Liver (tissue), 9 donors: ENCODE data around the gene RABAC1. TPM values are rescaled to one million over a fixed set of nuclear protein-coding genes. Genes with fewer than 3 reads are reported as not detected.

ENCODE experiments used
- DNase-seq: peaks from one replicate; pipeline ENCODE4 v3.0.0-alpha.2; 2017; ENCODE audit warnings: low spot score
- H3K27ac ChIP-seq, 2 donors: one replicate each; pipeline ENCODE4 v1.7.0; 2013; ENCODE audit warnings: inconsistent platforms in 2 of 2, low read length in 2 of 2, control low read depth in 1 of 2, low read depth in 1 of 2, mild to moderate bottlenecking in 1 of 2
- H3K27me3 ChIP-seq, 4 donors: one replicate each; pipeline versions ENCODE4 v1.6.1 to v1.7.0; 2013; ENCODE audit warnings: low read length in 3 of 4, inconsistent platforms in 1 of 4, mild to moderate bottlenecking in 1 of 4, moderate library complexity in 1 of 4; ENCODE audit not compliant: control insufficient read depth in 4 of 4, insufficient read depth in 4 of 4
- H3K36me3 ChIP-seq, 4 donors: one replicate each; pipeline versions ENCODE4 v1.6.1 to v1.7.0; 2013; ENCODE audit warnings: low read length in 3 of 4, mild to moderate bottlenecking in 3 of 4, low read depth in 1 of 4, moderate library complexity in 1 of 4; ENCODE audit not compliant: control insufficient read depth in 4 of 4, insufficient read depth in 3 of 4
- H3K4me1 ChIP-seq, 4 donors: one replicate each; pipeline versions ENCODE4 v1.6.1 to v1.7.0; 2013; ENCODE audit warnings: low read length in 3 of 4, mild to moderate bottlenecking in 3 of 4, moderate library complexity in 1 of 4; ENCODE audit not compliant: control insufficient read depth in 4 of 4, insufficient read depth in 4 of 4
- H3K4me3 ChIP-seq, 3 donors: one replicate each; pipeline versions ENCODE4 v1.6.1 to v1.7.0; 2013; ENCODE audit warnings: low read length in 3 of 3, control low read depth in 1 of 3, low read depth in 1 of 3, mild to moderate bottlenecking in 1 of 3
- H3K9ac ChIP-seq, 2 donors: one replicate each; pipeline ENCODE4 v1.7.0; 2013; ENCODE audit warnings: low read length in 2 of 2, mild to moderate bottlenecking in 2 of 2, moderate library complexity in 2 of 2, control low read depth in 1 of 2, low read depth in 1 of 2
- H3K9me3 ChIP-seq, 4 donors: one replicate each; pipeline versions ENCODE4 v1.6.1 to v1.7.0; 2013; ENCODE audit warnings: low read length in 3 of 4; ENCODE audit not compliant: control insufficient read depth in 4 of 4
- EGR1 ChIP-seq, 2 donors: IDR thresholded peaks; 2 replicates each; pipeline ENCODE4 v1.6.1; 2016 to 2018; ENCODE audit warnings: antibody characterized with exemption in 2 of 2, low read depth in 2 of 2
- FOXA1 ChIP-seq: IDR thresholded peaks from 2 replicates; pipeline ENCODE4 v1.6.1; 2016; ENCODE audit warnings: antibody characterized with exemption
- FOXA2 ChIP-seq: IDR thresholded peaks from 2 replicates; pipeline ENCODE4 v1.6.1; 2016; ENCODE audit warnings: antibody characterized with exemption
- GABPA ChIP-seq, 2 donors: IDR thresholded peaks in 1 of 2; conservative IDR thresholded peaks in 1 of 2; 2 replicates each; pipeline ENCODE4 v1.6.1; 2016; ENCODE audit warnings: antibody characterized with exemption in 2 of 2, mild to moderate bottlenecking in 1 of 2, moderate library complexity in 1 of 2
- HNF4G ChIP-seq: IDR thresholded peaks from 2 replicates; pipeline ENCODE4 v1.6.1; 2016; ENCODE audit warnings: antibody characterized with exemption
- JUND ChIP-seq, 2 donors: IDR thresholded peaks; 2 replicates each; pipeline ENCODE4 v1.6.1; 2016; ENCODE audit warnings: antibody characterized with exemption in 2 of 2
- NR2F2 ChIP-seq: IDR thresholded peaks from 2 replicates; pipeline ENCODE4 v1.6.1; 2016; ENCODE audit warnings: antibody characterized with exemption
- RAD21 ChIP-seq, 2 donors: IDR thresholded peaks; 2 replicates each; pipeline ENCODE4 v1.6.1; 2016; ENCODE audit warnings: antibody characterized with exemption in 2 of 2, mild to moderate bottlenecking in 2 of 2
- REST ChIP-seq: IDR thresholded peaks from 2 replicates; pipeline ENCODE4 v1.6.1; 2016; ENCODE audit warnings: antibody characterized with exemption, mild to moderate bottlenecking
- RXRA ChIP-seq, 2 donors: IDR thresholded peaks; 2 replicates each; pipeline ENCODE4 v1.6.1; 2017 to 2018; ENCODE audit warnings: antibody characterized with exemption in 2 of 2, mild to moderate bottlenecking in 1 of 2
- SP1 ChIP-seq: IDR thresholded peaks from 2 replicates; pipeline ENCODE4 v1.6.1; 2018; ENCODE audit warnings: antibody characterized with exemption, mild to moderate bottlenecking
- TAF1 ChIP-seq: conservative IDR thresholded peaks from 2 replicates; pipeline ENCODE4 v1.6.1; 2016; ENCODE audit warnings: antibody characterized with exemption, mild to moderate bottlenecking
- YY1 ChIP-seq: IDR thresholded peaks from 2 replicates; pipeline ENCODE4 v1.6.1; 2016; ENCODE audit warnings: antibody characterized with exemption, mild to moderate bottlenecking
- WGBS: extraction: QIAGEN DNeasy Blood & Tissue Kit; methylation state at CpG from one replicate; pipeline ENCODE4 v1.1.7; 2013; 5-methylcytosine and 5-hydroxymethylcytosine counted together
- polyA plus RNA-seq, 2 donors: library from polyadenylated mRNA; stranded (reverse) in 1 of 2; unstranded in 1 of 2; fragments of 200-250 nt in 1 of 2; fragments of >200 nt in 1 of 2; fragmentation: Nextera tagmentation in 1 of 2; extraction: Ambion mirVana in 1 of 2; gene quantifications; one replicate each; pipeline versions ENCODE4 v1.2.1 to v1.2.3, GENCODE V29; 2013 to 2015
- total RNA-seq, 2 donors: library from RNA; depleted of rRNA; stranded (reverse); fragments of >200 nt; gene quantifications; one replicate each; pipeline ENCODE4 v1.2.3, GENCODE V29; 2014
- TF ChIP-seq, protein P1 (sequence below): IDR thresholded peaks from 2 replicates; pipeline ENCODE4 v1.6.1; 2016; ENCODE audit warnings: antibody characterized with exemption
- donor health status: healthy.
- donor health status: healthy.
- donor health status: healthy.
- donor health status: healthy.
- donor health status: healthy.

The RABAC1 gene
- total and polyA plus RNA-seq, 4 donors, result 43.2 to 161 (median 99.3) TPM

- no peak overlapping the region for H3K9ac ChIP-seq
- H3K36me3 ChIP-seq, result no peaks in the 10 kb centered on the region
- H3K27me3 ChIP-seq, result peaks cover 7 to 19% (median 9%) of the 10 kb centered on the region in 4 donors
- no peak overlapping the region for H3K27ac ChIP-seq
- H3K4me3 ChIP-seq, result no peak overlapping the region
- WGBS, result 78% methylated on average over 19 of the region's 19 CpGs
- H3K9me3 ChIP-seq, result no peaks in the 10 kb centered on the region
- peaks cover 0 to 6% (median 3%) of the 10 kb centered on the region in 4 donors for H3K4me1 ChIP-seq
- DNase-seq, result no peak
- no peak for TF ChIP-seq SP1
- no peak for TF ChIP-seq RXRA (IDR thresholded peaks at IDR 0.05)
- TF ChIP-seq TAF1, result no peak
- TF ChIP-seq GABPA (IDR thresholded peaks at IDR 0.05 in 1 of 2, conservative IDR thresholded peaks at IDR 0.05 in 1 of 2), result no peak
- no peak for TF ChIP-seq FOXA2
- TF ChIP-seq NR2F2, result no peak
- TF ChIP-seq RAD21 (IDR thresholded peaks at IDR 0.05), result no peak
- no peak for TF ChIP-seq JUND (IDR thresholded peaks at IDR 0.05)
Measured at GRCh38 chr19:41994994-41995958, 36.2 kb upstream of the RABAC1 start.

- peaks cover 0 to 6% (median 3%) of the 10 kb centered on the region in 4 donors for H3K4me1 ChIP-seq
- peaks cover 4 to 12% (median 7%) of the 10 kb centered on the region in 4 donors for H3K27me3 ChIP-seq
- 24% methylated on average over 13 of the region's 13 CpGs for WGBS
- DNase-seq, result no peak
- no peaks in the 10 kb centered on the region for H3K9me3 ChIP-seq
- H3K4me3 ChIP-seq, result no peak overlapping the region
- no peak overlapping the region for H3K27ac ChIP-seq
- no peak overlapping the region for H3K9ac ChIP-seq
- no peak for TF ChIP-seq REST
- TF ChIP-seq RAD21 (IDR thresholded peaks at IDR 0.05), result no peak
- no peaks in the 10 kb centered on the region for H3K36me3 ChIP-seq
Measured at GRCh38 chr19:41994521-41994971, 35.4 kb upstream of the RABAC1 start.

- Histone ChIP-seq H3K36me3 (no peaks in the 10 kb centered on the region), H3K4me3 (peak within 1 kb of the TSS in 1 of 3 donors; percentile 43), H3K27ac (no peak within 1 kb of the TSS), H3K27me3 (peaks cover 4 to 11% (median 5%) of the 10 kb centered on the region in 4 donors), H3K4me1 (peaks cover 0 to 6% (median 3%) of the 10 kb centered on the region in 4 donors), H3K9me3 (no peaks in the 10 kb centered on the region), H3K9ac (no peak within 1 kb of the TSS)
- 2% methylated on average over 84 of the region's 84 CpGs for WGBS
- DNase-seq, result no peak
- TF ChIP-seq NR2F2 (no peak), YY1 (no peak), EGR1 (IDR thresholded peaks at IDR 0.05; ENCODE audit: low read depth in 2 of 2) (no peak), FOXA1 (no peak), FOXA2 (no peak), HNF4G (no peak), GABPA (IDR thresholded peaks at IDR 0.05 in 1 of 2, conservative IDR thresholded peaks at IDR 0.05 in 1 of 2) (no peak), SP1 (no peak), REST (no peak)
- TF ChIP-seq, protein P1, sequence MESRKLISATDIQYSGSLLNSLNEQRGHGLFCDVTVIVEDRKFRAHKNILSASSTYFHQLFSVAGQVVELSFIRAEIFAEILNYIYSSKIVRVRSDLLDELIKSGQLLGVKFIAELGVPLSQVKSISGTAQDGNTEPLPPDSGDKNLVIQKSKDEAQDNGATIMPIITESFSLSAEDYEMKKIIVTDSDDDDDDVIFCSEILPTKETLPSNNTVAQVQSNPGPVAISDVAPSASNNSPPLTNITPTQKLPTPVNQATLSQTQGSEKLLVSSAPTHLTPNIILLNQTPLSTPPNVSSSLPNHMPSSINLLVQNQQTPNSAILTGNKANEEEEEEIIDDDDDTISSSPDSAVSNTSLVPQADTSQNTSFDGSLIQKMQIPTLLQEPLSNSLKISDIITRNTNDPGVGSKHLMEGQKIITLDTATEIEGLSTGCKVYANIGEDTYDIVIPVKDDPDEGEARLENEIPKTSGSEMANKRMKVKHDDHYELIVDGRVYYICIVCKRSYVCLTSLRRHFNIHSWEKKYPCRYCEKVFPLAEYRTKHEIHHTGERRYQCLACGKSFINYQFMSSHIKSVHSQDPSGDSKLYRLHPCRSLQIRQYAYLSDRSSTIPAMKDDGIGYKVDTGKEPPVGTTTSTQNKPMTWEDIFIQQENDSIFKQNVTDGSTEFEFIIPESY, result no peak
Measured at GRCh38 chr19:41993612-41994483, 34.7 kb upstream of the RABAC1 start, which contains the start of gene ATP1A3. Gene ATP1A3, minus strand, starts transcription at chr19:41994230. Its CDS starts 154 bp downstream, at chr19:41994076.
